Glutamatergic neuron (in vitro differentiated cells): ENCODE data around the gene CNIH3. TPM values are rescaled to one million over a fixed set of nuclear protein-coding genes. Genes with fewer than 3 reads are reported as not detected.

Source experiments
- DNase-seq: peaks from one replicate; pipeline ENCODE4 v3.0.0; 2022
- H3K27ac Mint-ChIP-seq: one replicate; pipeline ENCODE4 v1.8.0; 2020; ENCODE audit warnings: mild to moderate bottlenecking, mixed read lengths, inconsistent platforms; ENCODE audit not compliant: unreplicated experiment
- H3K27me3 Mint-ChIP-seq: one replicate; pipeline ENCODE4 v1.8.0; 2020; ENCODE audit warnings: mild to moderate bottlenecking, moderate library complexity, mixed read lengths, inconsistent platforms; ENCODE audit not compliant: unreplicated experiment
- H3K36me3 Mint-ChIP-seq: one replicate; pipeline ENCODE4 v1.8.0; 2020; ENCODE audit warnings: mild to moderate bottlenecking, mixed read lengths, inconsistent platforms; ENCODE audit not compliant: unreplicated experiment
- H3K4me1 Mint-ChIP-seq: one replicate; pipeline ENCODE4 v1.8.0; 2020; ENCODE audit warnings: mild to moderate bottlenecking, low read depth, mixed read lengths, inconsistent platforms; ENCODE audit not compliant: unreplicated experiment
- H3K4me3 Mint-ChIP-seq: one replicate; pipeline ENCODE4 v1.8.0; 2020; ENCODE audit warnings: mild to moderate bottlenecking, mixed read lengths, inconsistent platforms; ENCODE audit not compliant: unreplicated experiment
- H3K9me3 Mint-ChIP-seq: one replicate; pipeline ENCODE4 v1.8.0; 2020; ENCODE audit warnings: mild to moderate bottlenecking, moderate library complexity, mixed read lengths, inconsistent platforms; ENCODE audit not compliant: unreplicated experiment
- CTCF ChIP-seq: fragments of 200-600 bp; sonication (generic); IDR thresholded peaks from one replicate; pipeline ENCODE4 v1.5.0; 2021; ENCODE audit not compliant: partially characterized antibody, unreplicated experiment
- total RNA-seq: library from RNA; stranded (reverse); fragmentation: NEBNext Ultra II Directional; extraction: Animal tissue kit (Norgen Biotek cat#: 25700); gene quantifications from one replicate; pipeline ENCODE4 v1.2.1, GENCODE V29; 2021; ENCODE audit not compliant: unreplicated experiment

CNIH3 gene
- total RNA-seq, 1 donor from 2014 or later = 4.4 TPM

- Mint-ChIP-seq H3K9me3 (peaks cover 4% of the 10 kb centered on the region), H3K4me1 (no peaks in the 10 kb centered on the region), H3K27ac (no peak overlapping the region), H3K4me3 (no peak overlapping the region), H3K27me3 (no peaks in the 10 kb centered on the region), H3K36me3 (no peaks in the 10 kb centered on the region)
- no peak for TF ChIP-seq CTCF
- no peak for DNase-seq
Observed at GRCh38 chr1:224753491-224753890, 137.4 kb downstream of the CNIH3 start.

- Mint-ChIP-seq H3K36me3 (peaks cover 8% of the 10 kb centered on the region), H3K9me3 (peaks cover 4% of the 10 kb centered on the region), H3K4me1 (no peaks in the 10 kb centered on the region), H3K27me3 (no peaks in the 10 kb centered on the region), H3K27ac (no peak overlapping the region), H3K4me3 (no peak overlapping the region)
- no peak for DNase-seq
- no peak for TF ChIP-seq CTCF
Observed at GRCh38 chr1:224755586-224755985, 139.5 kb downstream of the CNIH3 start.

GRCh38 chr1:224757508-224757907 lies 141.4 kb downstream of the CNIH3 start:
- Mint-ChIP-seq H3K27ac (no peak overlapping the region), H3K27me3 (no peaks in the 10 kb centered on the region), H3K4me1 (no peaks in the 10 kb centered on the region), H3K4me3 (no peak overlapping the region), H3K36me3 (peaks cover 8% of the 10 kb centered on the region), H3K9me3 (peaks cover 2% of the 10 kb centered on the region)
- no peak for TF ChIP-seq CTCF
- no peak for DNase-seq

- DNase-seq = no peak
- H3K27ac Mint-ChIP-seq = no peak overlapping the region
- no peaks in the 10 kb centered on the region for H3K27me3 Mint-ChIP-seq
Observed at GRCh38 chr1:224759135-224759534, 143.0 kb downstream of the CNIH3 start.

GRCh38 chr1:224759681-224760091 lies 143.6 kb downstream of the CNIH3 start:
- Mint-ChIP-seq H3K36me3 (peaks cover 8% of the 10 kb centered on the region), H3K27ac (no peak overlapping the region), H3K4me3 (no peak overlapping the region), H3K4me1 (no peaks in the 10 kb centered on the region), H3K9me3 (peaks cover 2% of the 10 kb centered on the region), H3K27me3 (no peaks in the 10 kb centered on the region)
- DNase-seq = no peak
- TF ChIP-seq CTCF = no peak

More at GRCh38 chr1:224759135-224759534, 143.0 kb downstream of the CNIH3 start:
- H3K4me1 Mint-ChIP-seq = no peaks in the 10 kb centered on the region
- TF ChIP-seq CTCF = no peak
- peaks cover 2% of the 10 kb centered on the region for H3K9me3 Mint-ChIP-seq
- H3K4me3 Mint-ChIP-seq = no peak overlapping the region
- peaks cover 8% of the 10 kb centered on the region for H3K36me3 Mint-ChIP-seq
